ENCODE measurements around the gene TAGAP.
"Not testable (repeated sequence)": the region's sequence is repeated elsewhere in the genome, so short reads cannot be mapped to it uniquely, and the experiment has no call there.

Gene TAGAP

DNA sequence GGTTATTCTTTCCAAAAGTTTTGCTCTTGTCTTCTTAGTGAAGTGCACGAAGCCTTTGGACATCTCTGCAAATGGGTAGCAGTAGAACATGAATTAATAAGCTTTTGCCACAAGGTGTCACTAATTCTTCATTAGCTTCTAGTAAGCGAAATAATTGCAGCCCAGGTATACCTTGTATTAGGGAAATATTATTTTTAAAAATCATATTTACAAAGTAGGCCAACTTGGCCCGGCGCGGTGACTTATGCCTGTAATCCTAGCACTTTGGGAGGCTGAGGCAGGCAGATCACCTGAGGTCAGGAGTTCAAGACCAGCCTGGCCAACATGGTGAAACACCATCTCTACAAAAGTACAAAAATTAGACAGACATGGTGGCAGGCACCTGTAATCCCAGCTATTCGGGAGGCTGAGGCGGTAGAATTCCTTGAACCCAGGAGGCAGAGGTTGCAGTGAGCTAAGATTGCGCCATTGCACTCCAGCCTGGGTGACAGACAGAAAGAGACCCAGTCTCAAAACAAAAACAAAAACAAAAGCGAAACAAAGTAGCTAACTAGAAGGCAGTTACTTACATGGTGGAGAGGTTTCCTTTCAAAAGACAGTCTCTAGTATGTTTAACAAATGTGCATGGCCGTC lies 36.0 kb downstream of the TAGAP start:
- DNase-seq = no peak

DNA sequence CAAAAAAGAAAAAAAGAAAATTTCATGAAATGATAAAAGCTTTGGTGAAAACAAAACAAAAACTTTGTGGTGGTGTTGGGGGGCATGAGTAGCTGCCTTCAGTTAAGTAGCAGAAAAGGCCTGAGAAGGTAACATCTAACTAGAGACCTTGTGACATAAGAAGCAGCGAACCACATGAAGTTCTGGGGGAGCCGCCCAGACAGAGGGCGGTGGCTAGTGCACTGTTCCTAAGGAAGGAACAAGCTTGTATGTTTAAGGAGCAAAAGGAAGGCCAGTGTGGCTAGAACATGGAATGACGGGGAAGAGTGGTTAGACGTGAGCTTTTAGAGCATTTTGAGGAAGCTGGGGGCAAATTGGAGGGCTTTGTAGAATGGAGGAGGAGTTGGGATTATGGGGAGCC lies 37.3 kb downstream of the TAGAP start:
- DNase-seq = no peak

DNA sequence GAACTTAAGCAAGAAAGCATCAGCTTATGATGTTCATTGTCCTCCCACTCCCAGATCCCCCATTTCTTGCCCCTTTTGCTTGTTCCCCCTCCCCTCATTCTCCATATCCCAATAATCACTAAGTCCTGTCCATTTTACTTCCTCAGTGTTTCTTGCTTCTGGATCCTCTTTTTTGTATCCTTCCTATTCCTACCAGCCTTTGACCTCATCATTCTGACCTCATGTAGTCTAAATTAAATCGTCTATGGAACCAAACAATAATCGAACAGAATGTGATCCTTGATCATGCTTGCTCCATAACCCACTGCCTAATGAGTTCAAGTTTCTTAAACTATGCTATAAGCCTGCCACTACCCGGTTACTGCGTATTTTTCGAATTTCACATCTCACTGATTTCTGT lies 39.4 kb downstream of the TAGAP start:
- no peak for DNase-seq

DNA sequence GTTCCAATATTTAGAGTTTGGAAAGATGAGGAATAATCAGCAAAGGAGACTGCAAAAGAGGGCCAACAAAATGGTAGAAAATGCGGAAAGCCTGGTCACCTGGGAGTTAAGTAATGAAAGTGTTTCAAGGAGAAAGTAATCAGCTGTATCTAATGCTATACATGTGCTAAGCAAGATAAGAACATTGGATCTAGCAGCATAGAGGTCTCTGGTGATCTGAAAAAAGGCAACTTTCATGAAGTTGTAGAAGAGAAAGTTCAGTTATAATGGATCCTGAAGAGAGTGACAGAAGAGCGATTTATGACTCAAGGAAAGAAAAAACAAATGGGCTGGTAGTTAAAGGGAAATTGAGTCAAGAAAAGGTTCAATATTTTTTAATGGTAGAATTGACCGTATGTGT lies 40.2 kb downstream of the TAGAP start:
- DNase-seq = no peak

GRCh38 chr6:159002432-159003155 lies 42.2 kb downstream of the TAGAP start:
- no peak for DNase-seq

GRCh38 chr6:158999666-159000403 lies 45.0 kb downstream of the TAGAP start, which contains the start of gene RSPH3:
RSPH3 (minus strand) TSS chr6:159000202; CDS start chr6:158999550, 652 bp downstream.
- DNase-seq = peak; percentile 92

DNA sequence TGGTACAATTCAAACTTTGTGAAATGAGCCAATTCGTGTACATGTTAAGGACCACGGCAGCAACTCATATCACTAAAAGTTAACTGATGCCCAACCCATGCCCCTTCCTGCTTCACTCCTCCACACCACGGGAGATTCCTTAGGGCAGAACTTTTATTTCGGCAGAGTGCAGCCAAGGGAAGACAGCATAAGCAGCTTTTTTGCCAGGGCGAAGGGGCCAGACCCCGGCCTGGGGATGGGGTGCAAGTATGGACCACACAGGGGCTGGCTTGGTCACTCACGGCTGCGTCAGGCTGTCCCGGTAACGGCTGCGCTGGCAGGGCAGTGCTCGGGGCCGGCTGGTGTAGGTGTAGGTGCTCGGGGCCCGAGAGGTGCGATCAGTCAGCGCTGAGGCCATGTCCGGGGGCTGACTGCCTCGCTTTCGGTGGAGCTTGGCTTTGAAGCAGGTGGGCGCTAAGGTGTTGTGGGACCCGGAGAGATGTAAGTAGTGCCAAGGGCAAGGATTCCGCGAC lies 45.6 kb downstream of the TAGAP start:
- DNase-seq = no peak

- DNase-seq = no peak
These were observed 47.9 kb downstream of the TAGAP start for GRCh38 chr6:158996856-158997255.

DNA sequence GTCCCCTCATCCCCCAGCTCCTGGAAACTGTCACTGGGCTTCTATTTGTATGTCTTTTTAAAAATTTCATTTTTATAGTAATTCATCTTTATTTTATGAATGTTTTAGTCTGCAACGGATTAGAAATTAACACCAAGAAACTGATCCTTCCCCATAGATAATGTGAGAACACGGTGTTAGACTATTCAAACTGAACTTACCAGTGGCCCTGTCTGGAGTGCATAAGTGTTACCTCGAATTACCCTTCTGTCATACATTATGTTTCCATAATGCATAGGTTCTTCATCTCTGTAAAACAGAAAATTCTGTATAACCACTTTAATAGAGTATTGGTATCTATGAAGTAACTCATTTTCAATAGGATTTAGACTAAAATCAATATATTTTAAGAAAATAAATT lies 51.2 kb downstream of the TAGAP start:
- DNase-seq = no peak

DNA sequence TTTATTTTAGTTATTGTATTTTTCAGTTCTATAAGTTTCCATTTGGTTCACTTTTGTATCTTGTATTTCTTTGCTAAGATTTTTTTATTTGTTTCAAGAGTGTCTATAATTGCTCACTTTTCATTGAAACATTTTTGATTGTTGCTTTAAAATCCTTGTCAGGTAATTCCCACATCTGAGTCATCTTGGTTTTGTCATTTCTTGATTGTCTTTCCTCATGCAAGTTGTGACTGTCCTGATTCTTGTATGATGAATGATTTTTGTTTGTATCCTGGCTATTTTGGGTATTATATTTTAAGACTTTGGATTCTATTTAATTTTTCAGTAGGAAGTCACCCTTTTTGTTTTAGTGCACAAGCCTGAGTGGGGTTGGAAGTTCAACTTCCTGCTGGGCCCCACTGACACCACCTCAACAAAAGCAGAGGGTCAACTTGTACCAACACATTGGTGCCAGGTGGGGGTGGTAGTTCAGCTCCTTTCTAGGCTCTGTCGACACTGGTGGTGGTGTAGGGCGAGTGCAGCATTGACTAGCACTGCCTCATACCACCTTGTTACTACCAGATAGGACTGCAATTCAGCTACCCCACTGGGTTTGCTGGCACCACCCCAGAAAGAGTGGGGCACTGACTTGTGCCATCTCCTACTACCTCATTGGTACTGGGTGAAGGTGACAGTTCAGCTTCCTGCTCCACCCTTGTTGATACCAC lies 53.6 kb downstream of the TAGAP start:
- peak; percentile 30 for DNase-seq

DNA sequence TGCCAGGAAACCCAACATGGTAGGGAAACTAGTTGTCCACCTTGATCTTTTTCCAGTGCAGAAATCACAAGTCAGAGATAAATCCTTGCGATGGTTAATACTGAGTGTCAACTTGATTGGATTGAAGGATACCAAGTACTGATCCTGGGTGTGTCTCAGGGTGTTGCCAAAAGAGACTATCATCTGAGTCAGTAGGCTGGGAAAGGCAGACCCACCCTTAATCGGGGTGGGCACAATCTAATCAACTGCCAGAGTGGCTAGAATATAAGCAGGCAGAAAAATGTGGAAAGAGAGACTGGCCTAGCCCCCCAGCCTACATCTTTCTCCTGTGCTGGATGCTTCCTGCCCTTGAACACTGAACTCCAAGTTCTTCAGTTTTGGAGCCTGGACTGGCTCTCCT lies 55.1 kb downstream of the TAGAP start:
- DNase-seq = not testable (repeated sequence)

GRCh38 chr6:158988477-158988876 lies 56.3 kb downstream of the TAGAP start:
- DNase-seq = no peak

DNA sequence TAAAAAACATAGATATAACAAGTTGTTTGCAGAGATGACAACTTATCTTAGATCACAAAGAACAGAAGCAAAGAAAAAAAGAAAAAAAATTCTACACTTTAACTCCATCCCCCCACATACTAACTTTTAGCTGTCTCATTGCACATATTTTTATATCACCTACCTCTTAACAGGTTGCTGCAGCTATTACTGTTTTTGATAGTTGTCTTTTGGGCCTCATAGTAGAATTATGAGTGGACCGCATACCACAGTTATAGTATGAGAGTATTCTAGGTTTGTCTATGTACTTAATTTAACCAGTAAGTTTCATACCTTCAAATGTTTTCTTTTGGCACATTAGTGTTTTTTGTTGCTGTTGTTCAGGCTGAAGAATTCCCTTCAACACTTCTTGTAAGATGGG lies 57.1 kb downstream of the TAGAP start:
- DNase-seq = no peak
